ENCODE data around the gene FRAS1.

GRCh38 chr4:78312989-78313753 is 256.0 kb downstream of the FRAS1 start:
- TF ChIP-seq FOXM1 (IDR thresholded peaks at IDR 0.05; ENCODE audit: borderline replicate concordance) (no peak), L3MBTL2 (conservative IDR thresholded peaks at IDR 0.05) (no peak), PKNOX1 (IDR thresholded peaks at IDR 0.05) (no peak), LEF1 (IDR thresholded peaks at IDR 0.05; ENCODE audit: borderline replicate concordance) (no peak), SP1 (IDR thresholded peaks at IDR 0.05) (no peak), SUZ12 (IDR thresholded peaks at IDR 0.05) (no peak), FOXK2 (IDR thresholded peaks at IDR 0.05) (no peak), BHLHE40 (IDR thresholded peaks at IDR 0.05; ENCODE audit: borderline replicate concordance) (no peak), TARDBP (IDR thresholded peaks at IDR 0.05) (no peak), ARNT (IDR thresholded peaks at IDR 0.05) (no peak), ZNF384 (IDR thresholded peaks at IDR 0.05) (no peak), NFRKB (IDR thresholded peaks at IDR 0.05) (no peak), ELF4 (IDR thresholded peaks at IDR 0.05) (no peak), HDGF (IDR thresholded peaks at IDR 0.05; ENCODE audit: borderline replicate concordance) (no peak)

Data from HEK293T (cell line).